ENCODE results near the gene PRRT4.

Gene PRRT4

GRCh38 chr7:128376077-128376476, 14.6 kb upstream of the PRRT4 start:
- no peak for DNase-seq (ENCODE audit: low read depth in 1 of 2, low spot score in 1 of 2)

GRCh38 chr7:128374041-128374440, 12.6 kb upstream of the PRRT4 start:
- DNase-seq (ENCODE audit: low read depth in 1 of 2, low spot score in 1 of 2): no peak

GRCh38 chr7:128373606-128374005, 12.1 kb upstream of the PRRT4 start:
- no peak for DNase-seq (ENCODE audit: low read depth in 1 of 2, low spot score in 1 of 2)

GRCh38 chr7:128370491-128370890, 9.0 kb upstream of the PRRT4 start:
- no peak for DNase-seq (ENCODE audit: low read depth in 1 of 2, low spot score in 1 of 2)

- DNase-seq (ENCODE audit: low read depth in 1 of 2, low spot score in 1 of 2): no peak
Measured at GRCh38 chr7:128366986-128367385, 5.5 kb upstream of the PRRT4 start.

DNA sequence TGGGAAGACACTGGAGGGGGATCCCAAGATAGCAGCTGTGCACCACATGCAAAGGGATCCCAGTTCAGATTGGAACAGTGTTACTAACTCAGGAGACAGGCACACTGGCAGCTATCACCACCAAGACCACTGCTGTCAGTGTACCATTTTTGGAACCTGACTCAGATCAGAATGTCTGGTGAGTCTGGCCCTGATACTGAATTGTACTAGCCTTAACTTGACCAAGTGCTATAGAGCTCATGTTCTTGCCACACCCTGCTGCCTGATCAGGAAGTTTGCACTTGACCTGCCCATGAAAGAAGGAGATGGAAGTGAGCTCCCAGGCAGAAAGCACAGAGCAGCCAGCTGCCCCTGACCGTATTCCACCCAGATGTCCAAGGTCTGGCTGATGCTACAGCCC, 4.8 kb upstream of the PRRT4 start:
- no peak for DNase-seq (ENCODE audit: low read depth in 1 of 2, low spot score in 1 of 2)

- no peak for DNase-seq (ENCODE audit: low read depth in 1 of 2, low spot score in 1 of 2)
Measured at GRCh38 chr7:128365432-128365831, 3.9 kb upstream of the PRRT4 start.

DNA sequence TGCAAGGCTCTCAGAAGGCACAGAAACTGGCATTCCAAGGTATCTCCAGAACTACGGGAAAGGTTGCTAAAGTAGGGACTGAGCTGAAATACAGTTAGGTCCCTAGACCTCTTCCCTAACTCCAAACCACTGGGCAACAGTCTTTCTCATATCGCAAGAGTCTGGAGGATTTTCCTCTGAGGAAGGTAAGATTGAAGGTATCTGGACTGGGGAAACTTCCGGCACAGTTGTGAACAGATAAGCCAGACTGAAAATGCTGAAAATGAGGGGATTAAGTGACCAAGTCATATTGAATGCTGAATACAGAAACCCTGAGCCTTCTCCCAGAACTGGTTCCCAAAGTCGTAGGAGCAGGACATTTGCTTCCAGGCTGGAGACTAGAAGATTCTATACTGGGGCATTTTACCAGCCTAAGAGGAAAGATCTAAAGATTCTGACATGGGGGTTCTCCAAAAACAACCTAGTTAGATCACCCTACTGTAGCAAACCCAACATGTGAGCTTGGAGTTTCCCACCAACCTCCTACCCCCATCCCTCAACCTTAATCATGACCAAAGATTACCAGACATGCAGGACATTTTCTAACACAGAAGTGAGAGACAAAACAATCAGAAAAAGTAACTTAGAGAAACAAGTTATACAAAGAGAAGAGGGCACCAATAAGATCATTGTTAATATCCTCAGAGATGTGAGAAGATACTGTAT, 2.8 kb upstream of the PRRT4 start:
- DNase-seq (ENCODE audit: low read depth in 1 of 2, low spot score in 1 of 2): no peak

DNA sequence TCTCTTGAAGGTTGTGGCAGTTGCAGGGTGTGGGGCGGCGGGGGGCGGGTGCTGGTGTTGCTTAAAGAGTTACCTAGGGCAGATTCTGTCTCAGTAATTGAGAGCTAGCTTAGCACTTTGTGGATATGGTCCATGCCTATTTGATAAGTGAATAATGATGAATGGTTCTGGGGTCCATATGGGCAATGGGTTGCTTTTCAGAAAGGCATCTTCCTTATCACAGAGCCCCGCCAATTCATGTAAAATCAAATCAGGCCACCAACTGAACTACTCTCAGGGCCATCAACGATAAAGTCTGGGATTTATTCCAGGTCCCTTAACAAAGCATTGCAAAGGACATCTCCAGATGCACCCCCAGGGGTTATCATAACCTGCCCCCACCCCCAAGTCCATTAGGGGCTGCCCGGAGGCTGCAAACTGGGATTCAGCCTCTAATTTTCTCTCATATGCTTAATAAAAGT, 1.8 kb upstream of the PRRT4 start:
- DNase-seq (ENCODE audit: low read depth in 1 of 2, low spot score in 1 of 2): no peak

GRCh38 chr7:128362670-128363069, 1.2 kb upstream of the PRRT4 start:
- no peak for DNase-seq (ENCODE audit: low read depth in 1 of 2, low spot score in 1 of 2)

- no peak for DNase-seq (ENCODE audit: low read depth in 1 of 2, low spot score in 1 of 2)
Measured at GRCh38 chr7:128360359-128360678, 1.2 kb downstream of the PRRT4 start.

GRCh38 chr7:128359939-128360338, 1.6 kb downstream of the PRRT4 start:
- no peak for DNase-seq (ENCODE audit: low read depth in 1 of 2, low spot score in 1 of 2)

DNA sequence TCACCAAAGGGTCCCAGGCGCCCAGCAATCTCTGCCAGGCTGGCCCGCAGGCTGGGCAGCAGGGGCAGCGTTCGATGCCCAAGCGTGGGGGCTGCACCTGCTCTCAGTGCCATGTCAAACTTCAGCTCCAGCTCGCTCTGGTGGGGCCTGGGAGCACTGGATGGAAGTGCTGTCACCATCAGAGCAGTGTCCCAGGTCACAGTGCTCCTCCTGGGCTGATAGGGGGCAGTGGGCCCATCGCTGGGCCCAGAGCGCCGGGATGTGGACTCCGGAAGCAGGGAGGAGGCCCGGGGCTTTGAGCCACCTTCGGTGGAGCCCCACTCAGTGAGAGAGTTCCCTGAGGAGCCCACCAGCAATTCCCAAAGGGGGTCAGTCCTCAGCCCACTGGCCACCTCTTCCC, 2.2 kb downstream of the PRRT4 start:
- DNase-seq (ENCODE audit: low read depth in 1 of 2, low spot score in 1 of 2): no peak

DNA sequence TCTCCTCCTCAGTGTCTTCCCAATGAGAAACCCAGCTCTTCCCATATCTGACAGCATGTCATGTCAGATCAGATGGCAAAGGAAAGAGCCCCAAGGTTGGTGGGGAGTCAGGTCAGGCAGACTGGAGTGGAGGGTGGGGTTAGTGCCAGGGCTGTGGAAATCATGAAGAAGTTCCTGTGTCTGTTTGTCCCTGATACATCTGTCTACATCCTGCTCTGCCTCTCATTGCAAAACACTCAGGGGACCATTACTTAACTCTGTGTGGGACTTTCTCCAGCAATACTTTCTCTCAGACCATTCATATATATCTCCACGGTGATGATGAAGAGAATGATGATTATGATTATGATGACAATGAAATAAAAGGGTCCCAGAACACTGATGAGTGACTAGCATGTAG, 3.3 kb downstream of the PRRT4 start:
- DNase-seq (ENCODE audit: low read depth in 1 of 2, low spot score in 1 of 2): no peak

DNA sequence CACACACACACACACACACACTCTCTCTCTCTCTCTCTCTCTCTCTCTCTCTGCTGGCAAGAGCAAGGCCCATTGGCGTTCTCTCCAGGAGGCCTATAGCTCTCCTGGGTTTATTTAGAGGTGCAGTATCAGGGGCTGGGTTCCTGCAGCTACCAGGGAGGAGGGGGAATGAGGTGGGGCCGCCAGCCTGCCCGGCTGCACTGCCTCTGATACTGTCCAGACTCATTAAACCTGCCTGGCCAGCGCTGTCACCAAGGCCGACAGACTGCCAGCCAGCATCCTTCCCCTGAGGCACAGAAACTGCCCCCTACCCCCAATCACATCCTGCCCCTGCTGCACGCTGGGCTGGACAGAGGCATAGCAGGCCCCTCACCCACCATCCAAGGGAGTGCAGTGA, 4.3 kb downstream of the PRRT4 start:
- no peak for DNase-seq (ENCODE audit: low read depth in 1 of 2, low spot score in 1 of 2)

- DNase-seq (ENCODE audit: low read depth in 1 of 2, low spot score in 1 of 2): no peak
Measured at GRCh38 chr7:128356546-128357216, 4.8 kb downstream of the PRRT4 start.

- DNase-seq (ENCODE audit: low read depth in 1 of 2, low spot score in 1 of 2): no peak
Measured at GRCh38 chr7:128353610-128354009, 7.9 kb downstream of the PRRT4 start.

DNA sequence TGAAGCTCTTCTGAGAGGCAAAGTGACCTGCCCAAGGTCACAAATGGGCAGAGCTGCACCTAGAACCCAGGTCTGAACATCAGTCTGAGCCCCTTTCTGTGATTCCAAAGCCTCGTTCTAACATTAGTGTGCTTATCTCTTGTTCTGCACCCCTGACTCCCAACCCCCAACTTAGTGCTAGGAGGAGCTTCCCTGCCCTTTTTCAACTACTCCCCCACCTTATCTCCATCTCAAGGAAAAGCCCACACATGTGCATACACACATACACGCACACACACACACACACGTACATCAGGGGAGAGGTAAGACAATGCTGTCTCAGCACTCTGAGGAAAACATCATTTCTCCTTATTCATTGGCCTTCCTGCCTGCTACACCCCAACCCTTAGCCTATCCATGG, 8.3 kb downstream of the PRRT4 start:
- no peak for DNase-seq (ENCODE audit: low read depth in 1 of 2, low spot score in 1 of 2)

GRCh38 chr7:128352636-128353035, 8.9 kb downstream of the PRRT4 start:
- DNase-seq (ENCODE audit: low read depth in 1 of 2, low spot score in 1 of 2): no peak

GRCh38 chr7:128352153-128352537, 9.3 kb downstream of the PRRT4 start:
- DNase-seq (ENCODE audit: low read depth in 1 of 2, low spot score in 1 of 2): no peak

GRCh38 chr7:128351296-128352152, 10.0 kb downstream of the PRRT4 start:
- DNase-seq (ENCODE audit: low read depth in 1 of 2, low spot score in 1 of 2): no peak

- no peak for DNase-seq (ENCODE audit: low read depth in 1 of 2, low spot score in 1 of 2)
Measured at GRCh38 chr7:128350708-128351295, 10.7 kb downstream of the PRRT4 start.
